Measurements from ENCODE around the gene RASA3. TPM values are rescaled to one million over a fixed set of nuclear protein-coding genes. Genes with fewer than 3 reads are reported as not detected.

The RASA3 gene
- total and polyA plus RNA-seq, 10 of the 15 experiments (the other 5 are each of a cell fraction or from before 2014, with no cell fraction given), result 0.79 to 33.9 (median 17.6) TPM

GRCh38 chr13:114047358-114047881, 85.0 kb downstream of the RASA3 start (continued):
- TF ChIP-seq RB1 (IDR thresholded peaks at IDR 0.05; ENCODE audit: borderline replicate concordance) (no peak), PRDM15 (CRISPR knock-in tag; IDR thresholded peaks at IDR 0.05) (no peak), IRF4 (IDR thresholded peaks at IDR 0.05; ENCODE audit: low read depth, low read length) (0 out of 2 replicates have a peak, but pooled peaks have one; percentile 6), RCOR1 (conservative IDR thresholded peaks at IDR 0.05; ENCODE audit: low read depth, low read length) (no peak), TCF3 (IDR thresholded peaks at IDR 0.05; ENCODE audit: borderline replicate concordance, insufficient read depth, low read depth, low read length) (no peak), IKZF1 (conservative IDR thresholded peaks at IDR 0.05) (peak; percentile 70), ZBTB11 (CRISPR knock-in tag; IDR thresholded peaks at IDR 0.05) (no peak), ZBED1 (IDR thresholded peaks at IDR 0.05; ENCODE audit: borderline replicate concordance) (no peak), POLR2AphosphoS5 (IDR thresholded peaks at IDR 0.05; ENCODE audit: low read length) (no peak), RELB (IDR thresholded peaks at IDR 0.05; ENCODE audit: low read depth) (peak; percentile 46), HDAC6 (IDR thresholded peaks at IDR 0.05; ENCODE audit: unreplicated experiment) (no peak), CTCF (IDR thresholded peaks at IDR 0.05 in 2 of 3, conservative IDR thresholded peaks at IDR 0.05 in 1 of 3; ENCODE audit: control insufficient read depth in 2 of 3, extremely low read depth in 1 of 3, insufficient read depth in 1 of 3, low read depth in 3 of 3, low read length in 3 of 3) (no peak), SMAD5 (IDR thresholded peaks at IDR 0.05; ENCODE audit: low read depth) (no peak), EED (IDR thresholded peaks at IDR 0.05; ENCODE audit: low read depth) (no peak), CHD2 (IDR thresholded peaks at IDR 0.05; ENCODE audit: borderline replicate concordance, low read depth, low read length) (no peak), SMAD1 (IDR thresholded peaks at IDR 0.05; ENCODE audit: low read depth, partially characterized antibody) (no peak)

Measured in GM12878 (cell line).